HepG2 (cell line): ENCODE measurements around the gene CSNK1A1. TPM values are rescaled to one million over a fixed set of nuclear protein-coding genes. Genes with fewer than 3 reads are reported as not detected.
A peak's percentile ranks its signal among the peaks of the same experiment; 100 is the strongest.

ENCODE experiments used
- BHLHE40 ChIP-seq: IDR thresholded peaks from 2 replicates; pipeline ENCODE4 v1.6.1; 2011; ENCODE audit warnings: low read length, improper control_type of control experiment
- CBX5 ChIP-seq: sonication (generic); formaldehyde crosslinking; IDR thresholded peaks from 2 replicates; pipeline ENCODE4 v1.4.0; 2020; ENCODE audit warnings: missing genetic modification reagents, borderline replicate concordance
- CHD2 ChIP-seq: IDR thresholded peaks from 2 replicates; pipeline ENCODE4 v1.6.1; 2011; ENCODE audit warnings: low read depth, low read length, improper control_type of control experiment
- CHD4 ChIP-seq: fragments of 200-600 bp; sonication (generic); IDR thresholded peaks from 2 replicates; pipeline ENCODE4 v1.7.0; 2017; ENCODE audit warnings: mild to moderate bottlenecking, low read length, borderline replicate concordance
- GLI4 ChIP-seq: sonication (generic); formaldehyde crosslinking; IDR thresholded peaks from 2 replicates; pipeline ENCODE4 v1.5.1; 2020; ENCODE audit warnings: missing genetic modification reagents, mild to moderate bottlenecking, moderate library complexity, borderline replicate concordance
- HNF4G ChIP-seq, 2 experiments: sonication (generic) in 1 of 2; formaldehyde crosslinking in 1 of 2; IDR thresholded peaks; 2 replicates each; pipeline versions ENCODE4 v1.4.0 to v1.6.1; 2011 to 2020; ENCODE audit warnings: borderline replicate concordance in 2 of 2, low read depth in 2 of 2, mild to moderate bottlenecking in 2 of 2, low read length in 1 of 2, missing genetic modification reagents in 1 of 2, moderate library complexity in 1 of 2
- POLR2G ChIP-seq: fragments of 200-400 bp; formaldehyde crosslinking; IDR thresholded peaks from 2 replicates; pipeline ENCODE4 v1.6.1; 2018; ENCODE audit warnings: mild to moderate bottlenecking, low read depth, low read length, moderate library complexity
- PRPF4 ChIP-seq: fragments of 200-400 bp; formaldehyde crosslinking; IDR thresholded peaks from 2 replicates; pipeline ENCODE4 v1.6.1; 2016; ENCODE audit warnings: low read length, low read depth; ENCODE audit not compliant: poor library complexity, severe bottlenecking
- RXRA ChIP-seq: sonication (generic); formaldehyde crosslinking; IDR thresholded peaks from 2 replicates; pipeline ENCODE4 v1.5.1; 2020; ENCODE audit warnings: missing genetic modification reagents
- SP140L ChIP-seq: sonication (generic); formaldehyde crosslinking; IDR thresholded peaks from 2 replicates; pipeline ENCODE4 v1.4.0; 2020; ENCODE audit warnings: missing genetic modification reagents, borderline replicate concordance
- ZNF282 ChIP-seq: fragments of 450-650 bp; IDR thresholded peaks from 2 replicates; pipeline ENCODE4 v1.6.1; 2018; ENCODE audit not compliant: partially characterized antibody
- ZNF549 ChIP-seq: sonication (generic); formaldehyde crosslinking; IDR thresholded peaks from 2 replicates; pipeline ENCODE4 v1.5.0; 2020; ENCODE audit warnings: missing genetic modification reagents
- ZNF749 ChIP-seq: sonication (generic); formaldehyde crosslinking; IDR thresholded peaks from 2 replicates; pipeline ENCODE4 v1.8.0; 2022; ENCODE audit warnings: mild to moderate bottlenecking, missing genetic modification reagents, moderate library complexity, borderline replicate concordance
- ZNF768 ChIP-seq: sonication (generic); formaldehyde crosslinking; IDR thresholded peaks from 2 replicates; pipeline ENCODE4 v1.4.0; 2020; ENCODE audit warnings: missing genetic modification reagents
- polyA plus RNA-seq, 8 experiments: library from polyadenylated mRNA; depleted of rRNA in 3 of 8; stranded (reverse) in 7 of 8; unstranded in 1 of 8; fragments of >200 nt; fragmentation: Illumina TruSeq in 4 of 8; extraction: Trizol in 4 of 8; gene quantifications; 2 replicates each; pipeline versions ENCODE4 v1.2.1 to v1.2.3, GENCODE V29; 2011 to 2016; ENCODE audit warnings: low read depth in 4 of 8, missing spikeins in 1 of 8, mixed read lengths in 1 of 8; ENCODE audit not compliant: insufficient read depth in 1 of 8
- total RNA-seq, 5 experiments: library from RNA; depleted of rRNA; stranded (reverse); fragments of >200 nt; fragmentation: Illumina TruSeq; extraction: Trizol; gene quantifications; 2 replicates each; pipeline ENCODE4 v1.2.3, GENCODE V29; 2016; ENCODE audit warnings: low read depth in 1 of 5
- TF ChIP-seq, protein P1 (sequence below): IDR thresholded peaks from 2 replicates; pipeline ENCODE4 v1.6.1; 2016; ENCODE audit warnings: missing compliant biosample characterization, missing genetic modification reagents, borderline replicate concordance
- TF ChIP-seq, protein P2 (sequence below): sonication (generic); formaldehyde crosslinking; IDR thresholded peaks from 2 replicates; pipeline ENCODE4 v1.4.0; 2020; ENCODE audit warnings: low read depth, missing genetic modification reagents
- TF ChIP-seq, protein P3 (sequence below): sonication (generic); formaldehyde crosslinking; IDR thresholded peaks from 2 replicates; pipeline ENCODE4 v1.4.0; 2020; ENCODE audit warnings: missing genetic modification reagents
- TF ChIP-seq, protein P4 (sequence below): sonication (generic); formaldehyde crosslinking; IDR thresholded peaks from 2 replicates; pipeline ENCODE4 v1.8.0; 2023; ENCODE audit warnings: mild to moderate bottlenecking, missing genetic modification reagents

The CSNK1A1 gene
- total and polyA plus RNA-seq, 2 of the 13 experiments (the other 11 are each of a cell fraction or from before 2014, with no cell fraction given): 89.0 to 149 TPM

DNA sequence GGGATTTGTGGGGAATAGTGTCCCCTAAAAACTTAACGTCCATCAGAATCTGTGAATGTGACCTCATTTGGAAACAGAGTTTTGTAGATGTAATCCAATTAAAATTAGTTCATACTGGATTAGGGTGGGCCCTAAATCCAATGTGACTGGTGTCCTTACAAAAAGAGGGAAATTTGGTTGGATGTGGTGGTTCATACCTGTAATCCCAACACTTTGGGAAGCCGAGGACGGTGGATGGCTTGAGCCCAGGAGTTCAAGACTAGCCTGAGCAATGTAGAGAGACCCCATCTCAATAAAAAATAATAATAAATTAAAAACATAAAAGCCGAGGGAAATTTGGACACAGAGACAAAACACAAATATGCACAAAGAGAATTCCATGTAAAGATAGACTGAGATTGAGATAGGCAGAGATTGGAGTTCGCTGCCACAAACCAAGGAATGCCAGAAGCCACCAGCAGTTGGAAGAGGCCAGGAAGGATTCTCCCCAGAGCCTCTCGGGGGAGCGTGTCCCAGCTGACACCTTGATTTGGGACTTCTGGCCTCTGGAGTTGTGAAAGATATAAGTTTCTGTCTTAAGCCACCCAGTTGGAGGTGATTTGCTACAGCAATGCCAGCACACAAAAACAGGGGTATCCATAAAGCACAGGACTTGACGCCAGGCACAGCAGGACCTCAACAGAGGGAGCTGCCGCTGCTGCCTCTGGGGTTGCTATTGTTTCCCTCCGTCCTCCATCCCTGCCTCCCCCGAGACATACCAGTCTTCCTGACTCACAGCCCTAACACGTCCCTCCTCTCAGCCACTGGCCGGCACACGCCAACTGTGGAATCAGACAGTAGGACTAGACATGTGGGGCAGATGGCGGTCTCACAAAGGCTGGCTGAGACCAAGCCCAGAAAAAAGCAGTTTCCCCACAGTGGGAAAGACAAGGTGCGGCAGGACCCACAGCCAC lies 98.3 kb downstream of the CSNK1A1 start (continued):
- TF ChIP-seq ZNF768 (no peak), ZNF749 (CRISPR knock-in tag) (no peak), RXRA (0 out of 2 replicates have a peak, but pooled peaks have one; percentile 14), CHD4 (peak; percentile 95), HNF4G (IDR thresholded peaks at IDR 0.05; ENCODE audit: borderline replicate concordance, low read depth, low read length) (no peak), HNF4G (CRISPR knock-in tag; IDR thresholded peaks at IDR 0.05; ENCODE audit: borderline replicate concordance, low read depth) (no peak), CBX5 (CRISPR knock-in tag) (no peak), POLR2G (peak; percentile 42; the same call in 1 of the 2 replicates), SP140L (no peak), GLI4 (CRISPR knock-in tag) (peak; percentile 45; the same call in 1 of the 2 replicates), PRPF4 (no peak), BHLHE40 (0 out of 2 replicates have a peak, but pooled peaks have one; percentile 40), ZNF282 (no peak), CHD2 (no peak), ZNF549 (CRISPR knock-in tag) (no peak)
- TF ChIP-seq, protein P1, sequence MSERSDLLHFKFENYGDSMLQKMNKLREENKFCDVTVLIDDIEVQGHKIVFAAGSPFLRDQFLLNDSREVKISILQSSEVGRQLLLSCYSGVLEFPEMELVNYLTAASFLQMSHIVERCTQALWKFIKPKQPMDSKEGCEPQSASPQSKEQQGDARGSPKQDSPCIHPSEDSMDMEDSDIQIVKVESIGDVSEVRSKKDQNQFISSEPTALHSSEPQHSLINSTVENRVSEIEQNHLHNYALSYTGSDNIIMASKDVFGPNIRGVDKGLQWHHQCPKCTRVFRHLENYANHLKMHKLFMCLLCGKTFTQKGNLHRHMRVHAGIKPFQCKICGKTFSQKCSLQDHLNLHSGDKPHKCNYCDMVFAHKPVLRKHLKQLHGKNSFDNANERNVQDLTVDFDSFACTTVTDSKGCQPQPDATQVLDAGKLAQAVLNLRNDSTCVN (CRISPR knock-in tag): no peak; the same call in 1 of the 2 replicates
- TF ChIP-seq, protein P2, sequence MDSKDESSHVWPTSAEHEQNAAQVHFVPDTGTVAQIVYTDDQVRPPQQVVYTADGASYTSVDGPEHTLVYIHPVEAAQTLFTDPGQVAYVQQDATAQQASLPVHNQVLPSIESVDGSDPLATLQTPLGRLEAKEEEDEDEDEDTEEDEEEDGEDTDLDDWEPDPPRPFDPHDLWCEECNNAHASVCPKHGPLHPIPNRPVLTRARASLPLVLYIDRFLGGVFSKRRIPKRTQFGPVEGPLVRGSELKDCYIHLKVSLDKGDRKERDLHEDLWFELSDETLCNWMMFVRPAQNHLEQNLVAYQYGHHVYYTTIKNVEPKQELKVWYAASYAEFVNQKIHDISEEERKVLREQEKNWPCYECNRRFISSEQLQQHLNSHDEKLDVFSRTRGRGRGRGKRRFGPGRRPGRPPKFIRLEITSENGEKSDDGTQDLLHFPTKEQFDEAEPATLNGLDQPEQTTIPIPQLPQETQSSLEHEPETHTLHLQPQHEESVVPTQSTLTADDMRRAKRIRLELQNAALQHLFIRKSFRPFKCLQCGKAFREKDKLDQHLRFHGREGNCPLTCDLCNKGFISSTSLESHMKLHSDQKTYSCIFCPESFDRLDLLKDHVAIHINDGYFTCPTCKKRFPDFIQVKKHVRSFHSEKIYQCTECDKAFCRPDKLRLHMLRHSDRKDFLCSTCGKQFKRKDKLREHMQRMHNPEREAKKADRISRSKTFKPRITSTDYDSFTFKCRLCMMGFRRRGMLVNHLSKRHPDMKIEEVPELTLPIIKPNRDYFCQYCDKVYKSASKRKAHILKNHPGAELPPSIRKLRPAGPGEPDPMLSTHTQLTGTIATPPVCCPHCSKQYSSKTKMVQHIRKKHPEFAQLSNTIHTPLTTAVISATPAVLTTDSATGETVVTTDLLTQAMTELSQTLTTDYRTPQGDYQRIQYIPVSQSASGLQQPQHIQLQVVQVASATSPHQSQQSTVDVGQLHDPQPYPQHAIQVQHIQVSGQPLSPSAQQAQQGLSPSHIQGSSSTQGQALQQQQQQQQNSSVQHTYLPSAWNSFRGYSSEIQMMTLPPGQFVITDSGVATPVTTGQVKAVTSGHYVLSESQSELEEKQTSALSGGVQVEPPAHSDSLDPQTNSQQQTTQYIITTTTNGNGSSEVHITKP (CRISPR knock-in tag): no peak
- TF ChIP-seq, protein P3, sequence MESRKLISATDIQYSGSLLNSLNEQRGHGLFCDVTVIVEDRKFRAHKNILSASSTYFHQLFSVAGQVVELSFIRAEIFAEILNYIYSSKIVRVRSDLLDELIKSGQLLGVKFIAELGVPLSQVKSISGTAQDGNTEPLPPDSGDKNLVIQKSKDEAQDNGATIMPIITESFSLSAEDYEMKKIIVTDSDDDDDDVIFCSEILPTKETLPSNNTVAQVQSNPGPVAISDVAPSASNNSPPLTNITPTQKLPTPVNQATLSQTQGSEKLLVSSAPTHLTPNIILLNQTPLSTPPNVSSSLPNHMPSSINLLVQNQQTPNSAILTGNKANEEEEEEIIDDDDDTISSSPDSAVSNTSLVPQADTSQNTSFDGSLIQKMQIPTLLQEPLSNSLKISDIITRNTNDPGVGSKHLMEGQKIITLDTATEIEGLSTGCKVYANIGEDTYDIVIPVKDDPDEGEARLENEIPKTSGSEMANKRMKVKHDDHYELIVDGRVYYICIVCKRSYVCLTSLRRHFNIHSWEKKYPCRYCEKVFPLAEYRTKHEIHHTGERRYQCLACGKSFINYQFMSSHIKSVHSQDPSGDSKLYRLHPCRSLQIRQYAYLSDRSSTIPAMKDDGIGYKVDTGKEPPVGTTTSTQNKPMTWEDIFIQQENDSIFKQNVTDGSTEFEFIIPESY (CRISPR knock-in tag): peak; percentile 54; the same call in 1 of the 2 replicates
- TF ChIP-seq, protein P4, sequence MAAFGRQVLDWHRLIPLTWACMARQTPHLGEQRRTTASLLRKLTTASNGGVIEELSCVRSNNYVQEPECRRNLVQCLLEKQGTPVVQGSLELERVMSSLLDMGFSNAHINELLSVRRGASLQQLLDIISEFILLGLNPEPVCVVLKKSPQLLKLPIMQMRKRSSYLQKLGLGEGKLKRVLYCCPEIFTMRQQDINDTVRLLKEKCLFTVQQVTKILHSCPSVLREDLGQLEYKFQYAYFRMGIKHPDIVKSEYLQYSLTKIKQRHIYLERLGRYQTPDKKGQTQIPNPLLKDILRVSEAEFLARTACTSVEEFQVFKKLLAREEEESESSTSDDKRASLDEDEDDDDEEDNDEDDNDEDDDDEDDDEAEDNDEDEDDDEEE (CRISPR knock-in tag): no peak
